Heart right ventricle (tissue), 16 donors: ENCODE data around the gene STX2. TPM values are rescaled to one million over a fixed set of nuclear protein-coding genes. Genes with fewer than 3 reads are reported as not detected.
"Not testable (repeated sequence)": the region's sequence is repeated elsewhere in the genome, so short reads cannot be mapped to it uniquely, and the experiment has no call there.

Experiments
- ATAC-seq, 8 donors: fragments of 200-7000 bp; cut with Tn5 transposase; one replicate each; pipeline ENCODE4 v1.9.1; 2020; ENCODE audit warnings: mild to moderate bottlenecking in 8 of 8, moderate library complexity in 8 of 8, moderate number of reproducible peaks in 1 of 8
- DNase-seq, 2 donors: peaks; one replicate each; pipeline ENCODE4 v3.0.0-alpha.2; 2020
- H3K27ac ChIP-seq, 10 donors: fragments of 200-600 bp; sonication (generic) in 2 of 10; one replicate each; pipeline versions ENCODE4 v1.5.0 to v1.8.0; 2020 to 2022; ENCODE audit warnings: mild to moderate bottlenecking in 3 of 10
- H3K27me3 ChIP-seq, 7 donors: fragments of 200-600 bp; one replicate each; pipeline ENCODE4 v1.8.0; 2021 to 2022; ENCODE audit warnings: mild to moderate bottlenecking in 2 of 7
- H3K36me3 ChIP-seq, 9 donors: fragments of 200-600 bp; sonication (generic) in 1 of 9; one replicate each; pipeline versions ENCODE4 v1.5.0 to v1.8.0; 2020 to 2022; ENCODE audit warnings: mild to moderate bottlenecking in 2 of 9
- H3K4me1 ChIP-seq, 9 donors: fragments of 200-600 bp; sonication (generic) in 1 of 9; one replicate each; pipeline versions ENCODE4 v1.5.0 to v1.8.0; 2020 to 2022; ENCODE audit warnings: mild to moderate bottlenecking in 4 of 9
- H3K4me3 ChIP-seq, 10 donors: fragments of 200-600 bp; sonication (generic) in 2 of 10; one replicate each; pipeline versions ENCODE4 v1.5.0 to v1.8.0; 2020 to 2022; ENCODE audit warnings: mild to moderate bottlenecking in 7 of 10, moderate library complexity in 2 of 10
- H3K9me3 ChIP-seq, 11 donors: fragments of 200-600 bp in 10 of 11; sonication (generic) in 2 of 11; one replicate each; pipeline versions ENCODE4 v1.5.0 to v1.8.0; 2013 to 2022; ENCODE audit warnings: mild to moderate bottlenecking in 2 of 11, control low read depth in 1 of 11, moderate library complexity in 1 of 11
- CTCF ChIP-seq, 9 donors: fragments of 200-600 bp; sonication (generic) in 2 of 9; IDR thresholded peaks; one replicate each; pipeline versions ENCODE4 v1.5.0 to v1.8.0; 2021 to 2022; ENCODE audit warnings: antibody characterized with exemption in 9 of 9, mild to moderate bottlenecking in 5 of 9, moderate library complexity in 1 of 9
- WGBS, 2 donors: extraction: QIAGEN DNeasy Blood & Tissue Kit; methylation state at CpG; one replicate each; pipeline ENCODE4 v1.1.7; 2013; ENCODE audit warnings: inconsistent platforms in 1 of 2; 5-methylcytosine and 5-hydroxymethylcytosine counted together
- intact Hi-C, 10 donors: fragments of 100-400 bp; cut with DNase I; formaldehyde crosslinking; loops; one replicate each; pipeline versions ENCODE4 v1.11.1 to v1.14.2; 2022
- polyA plus RNA-seq, 2 donors: library from polyadenylated mRNA; stranded (reverse); fragments of 200-250 nt; gene quantifications; one replicate each; pipeline ENCODE4 v1.2.3, GENCODE V29; 2013
- total RNA-seq, 10 donors: library from RNA; stranded (reverse); fragmentation: NEBNext Ultra II Directional in 3 of 10; extraction: Animal tissue kit (Norgen Biotek cat#: 25700) in 3 of 10; gene quantifications; one replicate each; pipeline versions ENCODE4 v1.2.1 to v1.2.4, GENCODE V29; 2021 to 2023
- donor health status: Arrhythmogenic right ventricular cardiomyopathy.
- donor health status: ischemic (EF 13 %, LVEDD 7.1; RV severe dilation, severe dysfunction).
- donor health status: healthy with polysubstance abuse.
- donor health status: DM: no; HTN: yes; CAD: no.
- donor health status: DM: no; HTN: no; CAD: no.
- donor health status: ischemic (EF 25% LVEDD 6.9; RV normal size, moderate dysfunction).
- donor health status: ischemic (EF 25% LVEDD 5.7; RV mildly dilated, moderate dysfunction).
- donor health status: healthy.
- donor health status: DM: yes; HTN: yes; CAD: no.
- donor health status: Ischemic cardiomyopathy.
- donor health status: ischemic (EF 35%, LVEDD 5.7; RV mildly dilated, moderate dysfunction).
- donor health status: nonischemic (EF 11% LVEDD 7.7; RV severe dilation, severe dysfunction).
- donor health status: DM: yes; HTN: yes; CAD: no.
- donor health status: PGD.
- donor health status: ischemic (EF 29% LVEDD 5.4; RV normal size, mild dysfunction).
- donor health status: nonischemic (EF 23%, LVEDD 6.1; RV moderate dilation, normal function).

The STX2 gene
- total and polyA plus RNA-seq, 12 donors = 6.0 to 17.0 (median 11.6) TPM

GRCh38 chr12:130856088-130856487 is 17.0 kb upstream of the STX2 start:
- H3K9me3 ChIP-seq = peaks cover 0 to 12% (median 0%) of the 10 kb centered on the region in 11 donors
- WGBS, 2 donors = 86 to 91% methylated on average over 4 of the region's 4 CpGs
- no peak for TF ChIP-seq CTCF (IDR thresholded peaks at IDR 0.05)

GRCh38 chr12:130850418-130851021 is 11.5 kb upstream of the STX2 start:
- Histone ChIP-seq H3K9me3 (peaks cover 0 to 8% (median 0%) of the 10 kb centered on the region in 11 donors), H3K4me3 (no peak overlapping the region), H3K27me3 (peaks cover 0 to 12% (median 4%) of the 10 kb centered on the region in 7 donors), H3K36me3 (no peaks in the 10 kb centered on the region), H3K27ac (no peak overlapping the region), H3K4me1 (peaks cover 0 to 7% (median 0%) of the 10 kb centered on the region in 9 donors)
- intact Hi-C loops = no loop called here
- ATAC-seq (no peak), DNase-seq (no peak)
- no peak for TF ChIP-seq CTCF (IDR thresholded peaks at IDR 0.05)
- 83% methylated on average over 12 of the region's 12 CpGs for WGBS, 2 donors

More at GRCh38 chr12:130856088-130856487, 17.0 kb upstream of the STX2 start:
- H3K27me3 ChIP-seq = peaks cover 0 to 17% (median 4%) of the 10 kb centered on the region in 7 donors
- intact Hi-C loops = no loop called here
- H3K4me3 ChIP-seq = no peak overlapping the region
- DNase-seq (no peak), ATAC-seq (no peak)
- H3K27ac ChIP-seq = no peak overlapping the region
- no peaks in the 10 kb centered on the region for H3K36me3 ChIP-seq
- no peaks in the 10 kb centered on the region for H3K4me1 ChIP-seq

GRCh38 chr12:130849561-130850417 is 10.7 kb upstream of the STX2 start:
- Histone ChIP-seq H3K27me3 (peaks cover 0 to 12% (median 3%) of the 10 kb centered on the region in 7 donors), H3K9me3 (peaks cover 0 to 8% (median 0%) of the 10 kb centered on the region in 11 donors), H3K4me1 (peaks cover 0 to 7% (median 0%) of the 10 kb centered on the region in 9 donors), H3K4me3 (no peak overlapping the region), H3K36me3 (no peaks in the 10 kb centered on the region), H3K27ac (no peak overlapping the region)
- no peak for TF ChIP-seq CTCF (IDR thresholded peaks at IDR 0.05)
- ATAC-seq (no peak), DNase-seq (no peak)
- intact Hi-C loops = no loop called here
- 77% methylated on average over 7 of the region's 7 CpGs for WGBS, 2 donors

- ATAC-seq = not testable (repeated sequence)
These were observed 9.8 kb upstream of the STX2 start for GRCh38 chr12:130848785-130849305.

GRCh38 chr12:130848105-130848504 is 9.1 kb upstream of the STX2 start:
- intact Hi-C loops, H3K36me3 ChIP-seq, DNase-seq, H3K9me3 ChIP-seq, H3K27ac ChIP-seq, H3K4me1 ChIP-seq, H3K4me3 ChIP-seq, H3K27me3 ChIP-seq, ATAC-seq: not testable (repeated sequence)
- 97% methylated on average over 6 of the region's 6 CpGs for WGBS, 2 donors

More at GRCh38 chr12:130848785-130849305, 9.8 kb upstream of the STX2 start:
- H3K4me1 ChIP-seq, intact Hi-C loops, H3K36me3 ChIP-seq, H3K27me3 ChIP-seq, DNase-seq, H3K9me3 ChIP-seq, H3K4me3 ChIP-seq, H3K27ac ChIP-seq: not testable (repeated sequence)
- WGBS, 2 donors = 98 to 100% methylated on average over 1 of the region's 1 CpG
